Neutrophil (primary cell): ENCODE data around the gene SUMO2.
"Not testable (repeated sequence)": the region's sequence is repeated elsewhere in the genome, so short reads cannot be mapped to it uniquely, and the experiment has no call there.

Experiments
- H3K27ac ChIP-seq: fragments of 200-600 bp; sonication (generic); 2 replicates; pipeline ENCODE4 v1.5.1; 2016; ENCODE audit warnings: mild to moderate bottlenecking, moderate library complexity
- H3K27me3 ChIP-seq: fragments of 200-600 bp; sonication (generic); 2 replicates; pipeline ENCODE4 v1.6.0; 2016; ENCODE audit warnings: mild to moderate bottlenecking
- H3K36me3 ChIP-seq: fragments of 200-600 bp; sonication (generic); 2 replicates; pipeline ENCODE4 v1.5.1; 2017
- H3K4me1 ChIP-seq, 2 experiments: fragments of 200-600 bp in 1 of 2; sonication (generic) in 1 of 2; 1 replicate in 1 of 2; 2 replicates in 1 of 2; pipeline versions ENCODE4 v1.5.1 to v1.6.1; 2013 to 2016; ENCODE audit warnings: low read depth in 1 of 2, low read length in 1 of 2, mild to moderate bottlenecking in 1 of 2, moderate library complexity in 1 of 2; ENCODE audit not compliant: control insufficient read depth in 1 of 2, insufficient read depth in 1 of 2
- H3K4me3 ChIP-seq, 2 experiments: fragments of 200-600 bp in 1 of 2; sonication (generic) in 1 of 2; 1 replicate in 1 of 2; 2 replicates in 1 of 2; pipeline ENCODE4 v1.5.1; 2013 to 2016; ENCODE audit warnings: low read depth in 1 of 2, low read length in 1 of 2, mild to moderate bottlenecking in 1 of 2, moderate library complexity in 1 of 2
- H3K9me3 ChIP-seq: fragments of 200-600 bp; sonication (generic); 2 replicates; pipeline ENCODE4 v1.5.1; 2016
- TF ChIP-seq, protein P1 (sequence below): fragments of 200-600 bp; sonication (generic); IDR thresholded peaks from 2 replicates; pipeline ENCODE4 v1.5.1; 2016; ENCODE audit warnings: antibody characterized with exemption

Gene SUMO2

DNA sequence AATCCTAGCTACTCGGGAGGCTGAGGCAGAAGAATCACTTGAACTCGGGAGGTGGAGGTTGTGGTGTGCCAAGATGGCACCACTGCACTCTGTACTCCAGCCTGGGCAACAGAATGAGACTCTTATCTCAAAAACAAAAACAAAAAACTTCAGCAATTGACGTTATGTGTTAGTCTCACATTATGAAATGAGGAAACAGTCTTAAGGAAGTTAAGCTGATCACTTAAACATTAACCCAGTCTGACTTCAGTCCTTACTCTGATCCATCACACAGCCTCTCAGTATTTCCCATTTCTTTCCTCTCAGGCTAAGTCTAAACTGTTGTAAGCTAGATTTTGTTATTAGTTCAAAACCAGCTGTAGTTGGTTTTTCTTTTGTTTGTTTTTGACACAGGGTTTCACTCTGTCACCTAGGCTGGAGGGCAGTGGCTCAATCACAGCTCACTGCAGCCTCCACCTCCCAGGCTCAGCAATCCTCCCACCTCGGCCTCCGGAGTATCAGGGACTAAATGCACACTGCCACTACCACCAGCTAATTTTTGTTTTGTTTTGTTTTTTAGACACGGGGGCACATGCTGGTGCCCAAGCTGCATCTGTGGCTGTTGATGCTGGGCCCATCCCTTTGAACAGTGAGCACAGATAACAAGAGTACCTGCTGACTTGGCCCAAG lies 34.7 kb downstream of the SUMO2 start:
- Histone ChIP-seq H3K4me1 (peaks cover 14 to 16% of the 10 kb centered on the region in 2 experiments), H3K36me3 (peaks cover 55% of the 10 kb centered on the region), H3K27ac (peak overlapping the region; percentile 76), H3K9me3 (no peaks in the 10 kb centered on the region), H3K4me3 (no peak overlapping the region), H3K27me3 (no peaks in the 10 kb centered on the region)
- TF ChIP-seq, protein P1, sequence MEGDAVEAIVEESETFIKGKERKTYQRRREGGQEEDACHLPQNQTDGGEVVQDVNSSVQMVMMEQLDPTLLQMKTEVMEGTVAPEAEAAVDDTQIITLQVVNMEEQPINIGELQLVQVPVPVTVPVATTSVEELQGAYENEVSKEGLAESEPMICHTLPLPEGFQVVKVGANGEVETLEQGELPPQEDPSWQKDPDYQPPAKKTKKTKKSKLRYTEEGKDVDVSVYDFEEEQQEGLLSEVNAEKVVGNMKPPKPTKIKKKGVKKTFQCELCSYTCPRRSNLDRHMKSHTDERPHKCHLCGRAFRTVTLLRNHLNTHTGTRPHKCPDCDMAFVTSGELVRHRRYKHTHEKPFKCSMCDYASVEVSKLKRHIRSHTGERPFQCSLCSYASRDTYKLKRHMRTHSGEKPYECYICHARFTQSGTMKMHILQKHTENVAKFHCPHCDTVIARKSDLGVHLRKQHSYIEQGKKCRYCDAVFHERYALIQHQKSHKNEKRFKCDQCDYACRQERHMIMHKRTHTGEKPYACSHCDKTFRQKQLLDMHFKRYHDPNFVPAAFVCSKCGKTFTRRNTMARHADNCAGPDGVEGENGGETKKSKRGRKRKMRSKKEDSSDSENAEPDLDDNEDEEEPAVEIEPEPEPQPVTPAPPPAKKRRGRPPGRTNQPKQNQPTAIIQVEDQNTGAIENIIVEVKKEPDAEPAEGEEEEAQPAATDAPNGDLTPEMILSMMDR: no peak

DNA sequence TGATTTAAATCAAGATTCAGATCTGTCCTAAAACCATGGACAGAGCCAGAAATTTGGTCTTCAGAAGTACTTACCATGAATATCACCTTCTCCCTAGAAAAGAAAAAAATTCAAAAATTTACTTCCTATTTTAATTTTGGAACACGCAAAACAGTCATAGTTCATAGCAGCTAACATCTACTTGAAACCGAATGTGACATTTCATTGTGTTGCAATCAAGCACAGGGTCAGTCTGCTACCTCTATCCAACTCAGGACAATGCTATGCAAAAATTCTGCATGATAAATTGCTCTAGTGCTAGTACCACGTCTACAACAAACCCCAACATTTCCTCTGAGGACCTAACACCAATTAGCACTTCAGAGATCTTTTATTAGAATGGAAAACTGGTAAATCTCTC lies 36.2 kb downstream of the SUMO2 start:
- TF ChIP-seq, protein P1: no peak
- peak overlapping the region; percentile 76 for H3K27ac ChIP-seq
- peaks cover 9 to 11% of the 10 kb centered on the region in 2 experiments for H3K4me1 ChIP-seq
- H3K4me3 ChIP-seq: no peak overlapping the region
- H3K9me3 ChIP-seq: no peaks in the 10 kb centered on the region
- H3K27me3 ChIP-seq: no peaks in the 10 kb centered on the region
- H3K36me3 ChIP-seq: peaks cover 66% of the 10 kb centered on the region

DNA sequence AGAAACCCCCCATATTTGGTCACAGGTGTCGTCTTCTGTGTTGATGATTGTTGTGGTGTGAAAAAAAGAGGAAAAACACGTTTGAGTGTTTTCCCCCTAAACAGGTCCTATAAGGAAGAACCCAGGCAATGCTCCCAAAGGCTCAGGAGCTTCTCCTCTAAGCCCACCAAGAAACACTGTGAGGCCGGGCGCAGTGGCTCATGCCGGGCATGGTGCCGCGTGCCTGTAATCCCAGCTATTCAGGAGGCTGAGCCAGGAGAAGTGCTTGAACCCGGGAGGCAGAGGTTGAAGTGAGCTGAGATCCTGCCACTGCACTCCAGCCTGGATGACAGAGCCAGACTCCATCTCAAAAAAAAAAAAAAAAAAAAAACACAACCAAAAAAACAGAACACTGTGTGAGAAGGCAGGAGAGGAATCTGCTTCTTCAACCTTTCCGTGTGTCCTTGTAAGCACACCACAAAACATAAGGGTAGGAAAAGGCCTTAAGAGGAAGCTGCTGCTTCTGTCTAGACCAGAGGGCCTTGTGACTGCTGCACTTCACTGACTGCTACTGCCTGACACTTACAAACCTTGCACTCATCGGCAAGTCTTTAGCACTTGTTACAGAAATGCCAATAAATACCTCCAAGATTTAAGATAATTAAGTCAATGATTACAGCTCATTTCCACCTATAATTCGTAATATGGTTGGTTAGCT lies 37.8 kb downstream of the SUMO2 start:
- peaks cover 76% of the 10 kb centered on the region for H3K36me3 ChIP-seq
- peak overlapping the region; percentile 10 for H3K27ac ChIP-seq
- H3K27me3 ChIP-seq: no peaks in the 10 kb centered on the region
- peaks cover 17 to 23% of the 10 kb centered on the region in 2 experiments for H3K4me1 ChIP-seq
- H3K4me3 ChIP-seq: no peak overlapping the region
- TF ChIP-seq, protein P1: no peak
- H3K9me3 ChIP-seq: no peaks in the 10 kb centered on the region

DNA sequence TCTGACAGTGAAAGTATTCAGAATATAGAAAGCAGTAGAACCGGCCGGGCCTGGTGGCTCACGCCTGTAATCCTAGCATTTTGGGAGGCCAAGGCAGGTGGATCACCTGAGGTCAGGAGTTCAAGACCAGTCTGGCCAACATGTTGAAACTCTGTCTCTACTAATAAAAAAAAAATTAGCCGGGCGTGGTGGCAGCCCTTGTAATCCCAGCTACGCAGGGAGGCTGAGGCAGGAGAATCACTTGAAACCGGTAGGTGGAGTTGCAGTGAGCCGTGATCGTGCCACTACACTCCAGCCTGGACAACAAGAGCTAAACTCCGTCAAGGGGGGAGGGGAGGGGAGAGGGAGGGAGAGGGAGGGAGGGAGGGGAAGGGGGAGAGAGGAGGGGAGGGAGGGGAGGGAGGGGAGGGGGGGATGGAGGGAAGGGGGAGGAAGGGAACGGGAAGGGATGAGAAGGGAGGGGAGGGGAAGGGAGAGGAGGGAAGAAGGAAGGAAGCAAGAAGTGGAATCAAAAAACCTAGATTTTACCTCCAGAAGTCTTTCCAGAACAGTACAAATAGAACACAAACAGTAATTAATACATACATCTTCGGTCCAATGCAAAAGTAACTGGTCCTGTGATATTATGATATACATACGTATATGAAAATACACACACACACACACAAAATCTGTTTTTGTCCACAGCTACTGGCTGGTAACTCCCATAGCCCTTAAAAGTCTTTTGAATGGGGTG lies 40.4 kb downstream of the SUMO2 start:
- Histone ChIP-seq H3K27ac (peak overlapping the region; percentile 76), H3K36me3 (peaks cover 76% of the 10 kb centered on the region), H3K4me1 (peaks cover 9 to 14% of the 10 kb centered on the region in 2 experiments), H3K27me3 (no peaks in the 10 kb centered on the region), H3K9me3 (no peaks in the 10 kb centered on the region), H3K4me3 (no peak overlapping the region)
- TF ChIP-seq, protein P1: no peak

DNA sequence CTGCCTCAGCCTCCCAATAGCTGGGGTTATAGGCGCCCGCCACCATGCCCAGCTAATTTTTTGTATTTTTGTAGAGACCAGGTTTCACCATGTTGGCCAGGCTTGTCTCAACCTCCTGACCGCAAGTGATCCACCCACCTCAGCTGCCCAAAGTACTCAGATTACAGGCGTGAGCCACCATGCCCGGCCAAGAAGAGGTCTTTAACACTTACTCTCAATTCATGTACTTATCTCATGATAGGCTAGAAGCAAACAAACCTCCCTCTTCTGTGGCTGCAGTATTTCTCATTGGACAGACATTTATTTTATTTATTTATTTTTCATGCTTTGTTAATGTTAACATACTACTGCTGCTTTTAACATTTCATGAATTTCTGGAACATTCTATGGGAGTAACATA lies 44.2 kb downstream of the SUMO2 start:
- peaks cover 61% of the 10 kb centered on the region for H3K36me3 ChIP-seq
- no peaks in the 10 kb centered on the region for H3K27me3 ChIP-seq
- H3K27ac ChIP-seq: no peak overlapping the region
- TF ChIP-seq, protein P1: no peak
- no peak overlapping the region for H3K4me3 ChIP-seq
- H3K9me3 ChIP-seq: no peaks in the 10 kb centered on the region
- peaks cover 9 to 13% of the 10 kb centered on the region in 2 experiments for H3K4me1 ChIP-seq

DNA sequence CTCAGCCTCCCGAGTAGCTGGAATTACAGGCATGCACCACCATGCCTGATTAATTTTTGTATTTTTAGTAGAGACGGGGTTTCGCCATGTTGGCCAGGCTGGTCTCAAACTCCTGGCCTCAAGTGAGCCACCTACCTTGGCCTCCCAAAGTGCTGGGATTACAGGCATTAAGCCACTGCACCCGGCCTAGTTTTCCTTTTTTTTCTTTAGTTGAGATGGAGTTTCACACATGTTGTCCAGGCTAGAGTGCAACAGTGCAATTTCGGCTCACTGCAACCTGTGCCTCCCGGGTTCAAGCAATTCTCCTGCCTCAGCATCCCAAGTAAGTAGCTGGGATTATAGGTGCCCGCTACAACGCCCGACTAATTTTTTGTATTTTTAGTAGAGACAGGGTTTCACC lies 45.0 kb downstream of the SUMO2 start:
- H3K27ac ChIP-seq, H3K4me3 ChIP-seq, H3K9me3 ChIP-seq, H3K27me3 ChIP-seq: not testable (repeated sequence)
- peaks cover 9 to 13% of the 10 kb centered on the region in 2 experiments for H3K4me1 ChIP-seq
- H3K36me3 ChIP-seq: peaks cover 58% of the 10 kb centered on the region
